ENCODE data around the gene SCAPER.

GRCh38 chr15:76483752-76484151 lies 421.4 kb downstream of the SCAPER start:
- TF ChIP-seq, protein P1, sequence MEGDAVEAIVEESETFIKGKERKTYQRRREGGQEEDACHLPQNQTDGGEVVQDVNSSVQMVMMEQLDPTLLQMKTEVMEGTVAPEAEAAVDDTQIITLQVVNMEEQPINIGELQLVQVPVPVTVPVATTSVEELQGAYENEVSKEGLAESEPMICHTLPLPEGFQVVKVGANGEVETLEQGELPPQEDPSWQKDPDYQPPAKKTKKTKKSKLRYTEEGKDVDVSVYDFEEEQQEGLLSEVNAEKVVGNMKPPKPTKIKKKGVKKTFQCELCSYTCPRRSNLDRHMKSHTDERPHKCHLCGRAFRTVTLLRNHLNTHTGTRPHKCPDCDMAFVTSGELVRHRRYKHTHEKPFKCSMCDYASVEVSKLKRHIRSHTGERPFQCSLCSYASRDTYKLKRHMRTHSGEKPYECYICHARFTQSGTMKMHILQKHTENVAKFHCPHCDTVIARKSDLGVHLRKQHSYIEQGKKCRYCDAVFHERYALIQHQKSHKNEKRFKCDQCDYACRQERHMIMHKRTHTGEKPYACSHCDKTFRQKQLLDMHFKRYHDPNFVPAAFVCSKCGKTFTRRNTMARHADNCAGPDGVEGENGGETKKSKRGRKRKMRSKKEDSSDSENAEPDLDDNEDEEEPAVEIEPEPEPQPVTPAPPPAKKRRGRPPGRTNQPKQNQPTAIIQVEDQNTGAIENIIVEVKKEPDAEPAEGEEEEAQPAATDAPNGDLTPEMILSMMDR (IDR thresholded peaks at IDR 0.05 in 8 of 11, conservative IDR thresholded peaks at IDR 0.05 in 3 of 11) = no peak
- TF ChIP-seq POLR2A (IDR thresholded peaks at IDR 0.05) = no peak
